ENCODE measurements around the gene KRTAP5-10.

GRCh38 chr11:71548716-71549151, 16.6 kb upstream of the KRTAP5-10 start:
- TF ChIP-seq EZH2 (IDR thresholded peaks at IDR 0.05; ENCODE audit: insufficient read depth, poor library complexity, severe bottlenecking) (no peak), EZH2phosphoT487 (IDR thresholded peaks at IDR 0.05; ENCODE audit: insufficient read depth, low read depth) (no peak)
